Keratinocyte (primary cell): ENCODE results near the gene GATA1. TPM values are rescaled to one million over a fixed set of nuclear protein-coding genes. Genes with fewer than 3 reads are reported as not detected.

Experiments
- DNase-seq: peaks from one replicate; pipeline ENCODE4 v3.0.0-alpha.2; 2011; ENCODE audit warnings: low read depth, missing footprints, low spot score
- FAIRE-seq: peaks from 2 replicates; lab custom pipeline; 2011; peaks lifted over from hg19 to GRCh38; lab: Jason Lieb, UNC
- H2AFZ ChIP-seq: 2 replicates; pipeline ENCODE4 v1.6.0; 2012; ENCODE audit warnings: low read length, control low read depth, inconsistent platforms; ENCODE audit not compliant: control insufficient read depth
- H3K27ac ChIP-seq: 2 replicates; pipeline ENCODE4 v1.5.1; 2011; ENCODE audit warnings: low read length; ENCODE audit not compliant: control insufficient read depth, insufficient read depth
- H3K27me3 ChIP-seq: 3 replicates; pipeline ENCODE4 v1.6.0; 2011; ENCODE audit warnings: low read length; ENCODE audit not compliant: control insufficient read depth, insufficient read depth; ENCODE audit errors: extremely low read depth
- H3K36me3 ChIP-seq, 2 experiments: 2 replicates in 1 of 2; 3 replicates in 1 of 2; pipeline ENCODE4 v1.5.1; 2011; ENCODE audit warnings: low read length in 2 of 2, mild to moderate bottlenecking in 1 of 2; ENCODE audit not compliant: control insufficient read depth in 2 of 2, insufficient read depth in 2 of 2; ENCODE audit errors: extremely low read depth in 1 of 2
- H3K4me1 ChIP-seq: 3 replicates; pipeline ENCODE4 v1.5.1; 2011; ENCODE audit warnings: low read length; ENCODE audit not compliant: control insufficient read depth, insufficient read depth; ENCODE audit errors: extremely low read depth
- H3K4me2 ChIP-seq: 3 replicates; pipeline ENCODE4 v1.6.0; 2011; ENCODE audit warnings: low read depth, low read length; ENCODE audit not compliant: control insufficient read depth, insufficient read depth; ENCODE audit errors: extremely low read depth
- H3K4me3 ChIP-seq, 3 experiments: fragments of 200-600 bp in 1 of 3; sonication (generic) in 1 of 3; 2 replicates in 2 of 3; 3 replicates in 1 of 3; pipeline ENCODE4 v1.5.1; 2011 to 2016; ENCODE audit warnings: low read length in 3 of 3, mild to moderate bottlenecking in 3 of 3, control low read depth in 2 of 3, inconsistent platforms in 1 of 3, low read depth in 1 of 3, mixed read lengths in 1 of 3, mixed run types in 1 of 3, moderate library complexity in 1 of 3; ENCODE audit not compliant: control insufficient read depth in 2 of 3, insufficient read depth in 2 of 3; ENCODE audit errors: extremely low read depth in 1 of 3
- H3K79me2 ChIP-seq: 2 replicates; pipeline ENCODE4 v1.6.0; 2012; ENCODE audit warnings: low read length; ENCODE audit not compliant: control insufficient read depth, insufficient read depth
- H3K9ac ChIP-seq: 3 replicates; pipeline ENCODE4 v1.6.0; 2011; ENCODE audit warnings: low read length; ENCODE audit not compliant: control insufficient read depth, insufficient read depth; ENCODE audit errors: extremely low read depth
- H3K9me1 ChIP-seq: 3 replicates; pipeline ENCODE4 v1.6.0; 2011; ENCODE audit warnings: low read length; ENCODE audit not compliant: control insufficient read depth, insufficient read depth; ENCODE audit errors: extremely low read depth
- H3K9me3 ChIP-seq: 2 replicates; pipeline ENCODE4 v1.5.1; 2012; ENCODE audit warnings: low read depth, low read length; ENCODE audit not compliant: control insufficient read depth
- H4K20me1 ChIP-seq: 3 replicates; pipeline ENCODE4 v1.6.0; 2011; ENCODE audit warnings: low read length; ENCODE audit not compliant: control insufficient read depth, insufficient read depth; ENCODE audit errors: extremely low read depth
- CTCF ChIP-seq, 3 experiments: IDR thresholded peaks in 1 of 3; conservative IDR thresholded peaks in 1 of 3; optimal IDR thresholded peaks in 1 of 3; 2 replicates in 2 of 3; 3 replicates in 1 of 3; pipeline versions ENCODE3 to v1.5.1; 2011; ENCODE audit warnings: low read length in 3 of 3, mild to moderate bottlenecking in 3 of 3, moderate library complexity in 2 of 3, control low read depth in 1 of 3, inconsistent platforms in 1 of 3; ENCODE audit not compliant: insufficient read depth in 2 of 3; ENCODE audit errors: extremely low read depth in 1 of 3
- EZH2 ChIP-seq: IDR thresholded peaks from one replicate; pipeline ENCODE4 v1.6.1; 2012; ENCODE audit warnings: inconsistent platforms, mild to moderate bottlenecking, low read length, moderate library complexity
- dilution Hi-C: fragments of 300-500 bp; cut with MboI; formaldehyde crosslinking; loops from one replicate; pipeline ENCODE4 v1.7.0; 2020; ENCODE audit warnings: low sequenced_read_pairs; ENCODE audit not compliant: extremely low pct_ligation_motif_present
- polyA plus RNA-seq, 5 experiments: library from polyadenylated mRNA; depleted of rRNA in 3 of 5; stranded (reverse) in 3 of 5; stranded (forward) in 1 of 5; unstranded in 1 of 5; fragments of >200 nt; gene quantifications; 1 replicate in 1 of 5; 2 replicates in 3 of 5; 3 replicates in 1 of 5; pipeline versions ENCODE4 v1.2.1 to v1.2.3, GENCODE V29; 2011 to 2012; ENCODE audit warnings: missing spikeins in 2 of 5, low read depth in 1 of 5, low replicate concordance in 1 of 5

The GATA1 gene
- polyA plus RNA-seq, 1 donor (not counting 4 experiments of a cell fraction or from before 2014, with no cell fraction given), result not detected

- DNase-seq, result no peak
- Histone ChIP-seq H3K9me1 (no peaks in the 10 kb centered on the region), H3K9me3 (no peaks in the 10 kb centered on the region), H3K4me2 (no peak overlapping the region), H4K20me1 (no peaks in the 10 kb centered on the region), H3K27me3 (peaks cover 6% of the 10 kb centered on the region), H3K9ac (no peak overlapping the region), H2AFZ (no peak overlapping the region), H3K36me3 (no peaks in the 10 kb centered on the region), H3K4me3 (no peak overlapping the region), H3K27ac (no peak overlapping the region), H3K4me1 (no peaks in the 10 kb centered on the region), H3K79me2 (no peaks in the 10 kb centered on the region)
- FAIRE-seq, result no peak
- dilution Hi-C loops, result no loop called here
- TF ChIP-seq CTCF (optimal IDR thresholded peaks at IDR 0.05 in 1 of 3, IDR thresholded peaks at IDR 0.05 in 1 of 3, conservative IDR thresholded peaks at IDR 0.05 in 1 of 3; ENCODE audit: extremely low read depth in 1 of 3, insufficient read depth in 2 of 3, low read length in 3 of 3) (no peak), EZH2 (no peak)
These were observed 40.7 kb downstream of the GATA1 start for GRCh38 chrX:48826876-48827653.

GRCh38 chrX:48827654-48827968, 41.2 kb downstream of the GATA1 start:
- H3K79me2 ChIP-seq, result no peaks in the 10 kb centered on the region
- H4K20me1 ChIP-seq, result no peaks in the 10 kb centered on the region
- dilution Hi-C loops, result no loop called here
- H3K27ac ChIP-seq, result no peak overlapping the region
- H3K4me3 ChIP-seq, result no peak overlapping the region
- H2AFZ ChIP-seq, result no peak overlapping the region
- H3K9me3 ChIP-seq, result no peaks in the 10 kb centered on the region
- no peak for FAIRE-seq
- no peaks in the 10 kb centered on the region for H3K4me1 ChIP-seq
- no peaks in the 10 kb centered on the region for H3K36me3 ChIP-seq
- TF ChIP-seq CTCF (optimal IDR thresholded peaks at IDR 0.05 in 1 of 3, IDR thresholded peaks at IDR 0.05 in 1 of 3, conservative IDR thresholded peaks at IDR 0.05 in 1 of 3; ENCODE audit: extremely low read depth in 1 of 3, insufficient read depth in 2 of 3, low read length in 3 of 3) (no peak), EZH2 (no peak)
- H3K9me1 ChIP-seq, result no peaks in the 10 kb centered on the region
- H3K4me2 ChIP-seq, result no peak overlapping the region
- H3K27me3 ChIP-seq, result peaks cover 6% of the 10 kb centered on the region
- H3K9ac ChIP-seq, result no peak overlapping the region
- no peak for DNase-seq
